Measurements from ENCODE around the gene PTGER2. TPM values are rescaled to one million over a fixed set of nuclear protein-coding genes. Genes with fewer than 3 reads are reported as not detected.

PTGER2 gene
- total and polyA plus RNA-seq, 2 donors from 2014 or later: 3.4 to 10.0 TPM

- Histone ChIP-seq H3K4me3 (ENCODE audit: low read length in 3 of 3) (no peak overlapping the region), H3K27me3 (ENCODE audit: control insufficient read depth, insufficient read depth, low read length) (no peaks in the 10 kb centered on the region), H3K36me3 (ENCODE audit: control insufficient read depth in 2 of 3, insufficient read depth in 3 of 3, low read length in 3 of 3) (no peaks in the 10 kb centered on the region), H3K9me3 (ENCODE audit: control insufficient read depth in 2 of 3, insufficient read depth in 1 of 3, low read length in 3 of 3) (peaks cover 0 to 1% (median 0%) of the 10 kb centered on the region in 3 donors), H3K27ac (ENCODE audit: low read depth in 2 of 2, low read length in 2 of 2) (no peak overlapping the region), H3K4me1 (ENCODE audit: control insufficient read depth in 2 of 3, insufficient read depth in 2 of 3, low read depth in 1 of 3, low read length in 3 of 3) (no peaks in the 10 kb centered on the region), H3K9ac (ENCODE audit: low read length in 3 of 3) (no peak overlapping the region)
- no peak for TF ChIP-seq CTCF (IDR thresholded peaks at IDR 0.05; ENCODE audit: borderline replicate concordance, extremely low read depth, insufficient read depth)
- FAIRE-seq (no peak), DNase-seq (no peak)
- intact Hi-C loops (cut with DNase I): no loop called here
Measured at GRCh38 chr14:52370406-52370935, 56.4 kb downstream of the PTGER2 start.

GRCh38 chr14:52377940-52378339 lies 63.8 kb downstream of the PTGER2 start:
- no peak for TF ChIP-seq CTCF (IDR thresholded peaks at IDR 0.05; ENCODE audit: borderline replicate concordance, extremely low read depth, insufficient read depth)

More at GRCh38 chr14:52377940-52378339, 63.8 kb downstream of the PTGER2 start:
- Histone ChIP-seq H3K4me1 (ENCODE audit: control insufficient read depth in 2 of 3, insufficient read depth in 2 of 3, low read depth in 1 of 3, low read length in 3 of 3) (no peaks in the 10 kb centered on the region), H3K27ac (ENCODE audit: low read depth in 2 of 2, low read length in 2 of 2) (no peak overlapping the region), H3K9me3 (ENCODE audit: control insufficient read depth in 2 of 3, insufficient read depth in 1 of 3, low read length in 3 of 3) (no peaks in the 10 kb centered on the region), H3K36me3 (ENCODE audit: control insufficient read depth in 2 of 3, insufficient read depth in 3 of 3, low read length in 3 of 3) (no peaks in the 10 kb centered on the region), H3K27me3 (ENCODE audit: control insufficient read depth, insufficient read depth, low read length) (no peaks in the 10 kb centered on the region), H3K9ac (ENCODE audit: low read length in 3 of 3) (no peak overlapping the region), H3K4me3 (ENCODE audit: low read length in 3 of 3) (no peak overlapping the region)
- DNase-seq: no peak
- intact Hi-C loops (cut with DNase I): no loop called here
- FAIRE-seq: no peak

Other genes starting within 250 kb of the PTGER2 start
- 37.7 TPM for gene NID2, start 245.3 kb upstream of the PTGER2 start, total RNA-seq
- 7.1 TPM for gene NID2, start 245.3 kb upstream of the PTGER2 start, polyA plus RNA-seq (ENCODE audit: insufficient read depth, low read depth, low replicate concordance)
- 3.1 TPM for gene PTGDR, start 46.6 kb upstream of the PTGER2 start, total RNA-seq
- 0.22 TPM for gene PTGDR, start 46.6 kb upstream of the PTGER2 start, polyA plus RNA-seq (ENCODE audit: insufficient read depth, low read depth, low replicate concordance)
- gene TXNDC16, start 238.2 kb downstream of the PTGER2 start, total RNA-seq: 7.3 TPM
- 2.6 TPM for gene TXNDC16, start 238.2 kb downstream of the PTGER2 start, polyA plus RNA-seq (ENCODE audit: insufficient read depth, low read depth, low replicate concordance)
- gene GPR137C, start 238.5 kb downstream of the PTGER2 start, total RNA-seq: 0.54 TPM
- 0.24 TPM for gene GPR137C, start 238.5 kb downstream of the PTGER2 start, polyA plus RNA-seq (ENCODE audit: insufficient read depth, low read depth, low replicate concordance)

Data from kidney (tissue), 14 donors.